GM21360 (cell line): Measurements from ENCODE around the gene SFRP5.

ENCODE experiments used
- ATAC-seq: cut with Tn5 transposase; IDR thresholded peaks from one replicate; pipeline ENCODE4 v1.9.1; 2021; ENCODE audit warnings: mild to moderate bottlenecking, moderate library complexity; ENCODE audit not compliant: unreplicated experiment

The SFRP5 gene

DNA sequence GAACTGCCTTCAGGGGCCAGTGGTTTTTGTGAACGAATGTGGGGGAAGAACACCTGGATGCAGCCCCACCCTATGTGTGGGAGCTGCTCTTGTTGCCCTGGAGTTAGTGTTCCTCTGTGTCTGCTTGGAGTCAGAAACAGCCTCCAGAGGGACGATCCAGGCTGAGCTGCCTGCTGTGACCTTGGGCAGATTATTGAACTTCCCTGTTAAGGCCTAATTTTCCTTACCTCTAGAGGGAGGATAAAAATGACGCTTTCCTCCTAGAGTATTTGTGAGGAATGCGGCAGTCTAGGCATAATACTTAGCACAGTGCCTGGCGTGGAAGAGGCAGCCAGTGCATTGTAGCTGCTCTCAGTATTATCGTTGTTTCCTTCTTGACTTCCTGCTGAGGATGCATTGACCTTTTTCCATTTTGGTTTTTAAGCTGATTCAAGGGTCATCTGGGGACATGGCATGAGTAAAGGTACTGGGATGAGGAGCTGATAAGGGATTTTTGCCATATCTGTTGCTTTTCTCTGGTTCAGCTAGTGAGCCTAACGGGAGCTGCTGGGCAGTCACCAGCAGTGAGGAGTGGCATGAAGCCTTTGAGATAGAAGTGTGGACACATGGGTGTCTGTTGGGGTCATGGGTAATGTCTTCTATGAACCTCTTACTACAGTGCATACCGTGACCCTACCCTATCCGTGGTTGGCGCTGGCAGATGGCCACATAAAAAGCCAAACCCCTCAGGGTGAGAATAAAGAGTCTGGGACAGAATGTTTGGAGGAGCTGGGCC, 28.4 kb downstream of the SFRP5 start:
- no peak for ATAC-seq

DNA sequence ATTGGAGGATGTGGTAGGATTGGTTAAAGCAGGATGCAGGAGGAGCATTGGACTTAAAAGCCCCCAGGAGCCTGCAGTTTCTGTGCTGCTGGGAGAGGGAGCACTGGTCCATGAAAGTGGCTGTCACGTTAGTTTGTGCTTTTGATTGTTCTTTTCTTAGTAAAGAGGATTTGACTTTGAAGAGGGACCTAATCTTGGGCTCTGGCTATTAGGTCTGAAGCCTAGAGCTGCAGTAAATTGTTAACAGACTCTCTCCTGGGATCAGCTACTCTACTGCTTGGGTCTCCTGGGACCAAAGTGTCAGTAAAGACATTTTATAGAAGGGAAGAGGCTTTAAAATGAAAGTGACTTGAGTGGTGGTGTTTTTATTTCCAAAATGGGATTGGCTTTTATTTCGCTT, 31.2 kb downstream of the SFRP5 start:
- ATAC-seq: no peak

DNA sequence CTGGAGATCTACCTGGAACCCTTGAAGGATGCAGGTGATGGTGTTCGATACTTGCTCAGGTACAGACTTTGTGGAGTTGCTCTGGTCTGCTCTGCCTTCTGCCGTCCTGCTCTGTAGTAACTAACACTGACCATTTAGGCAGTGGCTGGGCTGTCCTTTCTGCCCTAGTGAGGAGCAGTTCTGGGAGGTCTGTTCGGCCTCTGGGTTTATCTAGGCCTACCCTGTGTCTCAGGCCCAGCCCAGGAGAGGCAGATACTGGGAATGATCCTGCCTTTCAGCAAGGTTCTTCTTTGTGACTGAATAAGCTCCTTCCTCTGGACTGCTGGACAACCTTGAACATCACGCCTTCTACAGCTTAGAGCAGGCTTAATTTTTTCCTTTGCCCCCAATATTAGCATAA, 33.2 kb downstream of the SFRP5 start:
- no peak for ATAC-seq

DNA sequence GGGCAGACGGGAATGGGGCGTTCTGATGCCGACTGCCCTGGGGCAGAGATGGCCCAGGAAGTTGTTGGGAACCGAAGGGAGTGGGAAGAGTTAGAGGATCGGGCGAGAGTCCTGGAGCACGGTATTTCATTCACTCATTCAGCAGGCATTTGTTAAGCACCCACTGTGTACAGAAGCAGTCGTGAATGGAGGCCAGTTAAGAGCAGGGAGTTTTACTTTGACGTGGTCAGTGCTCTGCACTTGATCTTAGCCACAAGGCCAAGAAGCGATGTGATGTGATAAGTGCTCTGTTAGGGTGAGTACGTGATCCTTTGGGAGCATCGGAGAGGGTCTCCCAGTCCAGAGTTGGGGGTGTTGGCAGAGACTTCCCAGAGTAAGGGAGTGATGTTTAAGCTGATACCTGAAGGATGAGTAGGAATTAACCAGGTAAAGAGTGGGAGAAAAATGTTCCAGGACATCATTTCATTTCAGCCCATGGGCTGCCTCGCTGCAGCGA, 34.0 kb downstream of the SFRP5 start:
- peak; percentile 5 for ATAC-seq

DNA sequence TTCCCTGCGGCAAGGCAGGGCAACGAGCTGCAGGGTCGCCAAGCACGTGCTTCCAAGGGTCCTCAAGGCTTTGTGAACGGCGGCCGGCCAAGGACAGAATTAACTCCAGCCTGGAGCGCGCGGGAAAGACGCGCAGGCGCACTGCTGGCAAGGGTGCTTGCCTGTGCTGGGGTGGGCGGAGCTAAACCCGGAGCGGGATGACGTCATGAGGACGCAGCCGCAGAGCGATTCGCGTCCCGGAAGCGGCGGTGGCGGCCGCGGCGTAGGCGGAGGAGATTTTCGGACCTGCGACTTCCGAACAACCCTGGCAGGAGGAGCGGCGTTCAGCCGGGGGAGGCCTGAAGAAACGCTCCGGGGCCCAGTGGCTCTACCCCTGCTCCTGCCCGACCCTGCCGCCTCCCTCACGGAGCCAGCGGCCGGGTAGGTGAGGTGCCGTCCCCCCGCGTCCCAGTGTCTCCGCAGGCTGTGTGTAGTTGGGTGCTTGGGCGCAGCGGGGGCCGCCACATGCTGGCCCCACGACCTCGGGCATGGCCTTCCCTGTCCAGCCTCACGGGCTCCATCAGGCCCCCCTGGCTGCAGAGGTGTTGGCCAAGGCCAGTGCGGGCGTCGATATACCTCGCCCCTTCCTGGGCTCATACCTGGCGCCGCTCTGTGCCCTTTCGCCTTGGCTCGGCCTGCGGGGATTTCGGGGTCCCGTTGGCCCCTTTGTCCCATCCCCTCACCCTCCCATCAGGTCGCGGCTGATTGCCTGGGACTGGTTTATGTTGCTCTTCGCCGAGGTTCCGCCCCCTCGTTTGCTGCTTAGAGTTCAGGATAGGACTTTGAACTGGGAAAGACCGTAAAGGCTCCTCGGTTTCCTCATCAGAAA, 34.7 kb downstream of the SFRP5 start, which contains the start of gene ZFYVE27:
Gene ZFYVE27, plus strand, starts transcription at position 227 of the 868 bp plus-strand sequence. CDS start 1,350 bp downstream, outside the sequence.
- ATAC-seq: peak; percentile 77

DNA sequence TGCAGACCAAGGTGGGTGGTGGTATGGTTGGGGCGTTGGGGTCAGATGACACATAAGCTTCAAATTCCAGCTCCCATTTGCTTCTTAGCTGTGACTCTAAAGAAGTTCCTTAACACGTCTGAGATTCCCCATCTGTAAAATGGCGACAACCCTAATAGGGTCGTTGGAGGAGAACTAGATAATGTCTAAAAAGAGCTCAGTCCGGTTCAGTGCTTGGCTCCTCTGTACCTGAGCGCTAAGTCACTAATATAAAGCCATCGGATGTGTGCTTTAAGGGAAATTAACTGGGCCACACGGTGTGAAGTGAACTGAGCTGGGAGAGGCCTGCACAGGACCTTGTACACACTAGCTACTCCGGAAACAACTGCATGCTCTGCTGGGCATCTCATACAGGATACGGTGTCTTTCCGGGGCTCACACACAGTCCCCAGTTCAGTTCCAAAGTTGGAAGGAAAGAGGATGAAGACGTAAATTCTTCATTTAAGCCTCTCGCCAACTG, 35.3 kb downstream of the SFRP5 start:
- peak; percentile 34 for ATAC-seq

DNA sequence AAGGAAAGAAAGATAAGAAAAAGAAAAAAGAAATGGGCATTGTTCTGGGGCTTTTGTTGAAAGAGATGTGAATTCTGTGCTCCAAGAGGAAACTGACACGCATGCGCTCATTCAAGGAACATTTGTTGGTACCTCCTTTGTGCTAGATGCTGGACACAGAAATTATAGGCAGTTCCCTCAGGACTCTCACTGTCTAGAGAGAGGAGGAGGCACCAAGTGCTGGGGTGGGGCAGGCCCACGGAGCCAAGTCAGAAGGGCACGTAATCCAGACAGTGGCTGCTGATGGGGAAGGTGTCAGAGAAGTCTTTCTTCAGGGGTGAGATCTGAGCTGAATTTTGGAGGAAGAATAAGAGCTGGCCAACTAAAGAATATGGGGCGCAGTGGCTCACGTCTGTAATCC, 37.8 kb downstream of the SFRP5 start:
- ATAC-seq: no peak

DNA sequence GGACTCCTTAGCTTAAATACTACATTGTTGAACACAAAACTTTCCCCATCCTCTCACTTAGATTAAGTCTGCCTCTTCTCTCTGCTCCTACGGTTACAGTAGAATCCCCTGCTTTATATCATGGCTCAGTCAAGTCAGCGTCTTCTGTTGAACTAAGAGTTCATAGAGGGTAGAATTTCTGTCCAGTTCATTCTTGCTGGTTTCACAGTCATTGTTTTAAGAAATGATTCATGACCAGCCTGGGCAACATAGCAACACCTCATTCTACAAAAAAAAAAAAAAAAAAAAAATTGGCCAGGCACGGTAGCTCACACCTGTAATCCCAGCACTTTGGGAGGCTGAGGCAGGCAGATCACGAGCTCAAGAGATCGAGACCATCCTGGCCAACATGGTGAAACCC, 38.5 kb downstream of the SFRP5 start:
- no peak for ATAC-seq

DNA sequence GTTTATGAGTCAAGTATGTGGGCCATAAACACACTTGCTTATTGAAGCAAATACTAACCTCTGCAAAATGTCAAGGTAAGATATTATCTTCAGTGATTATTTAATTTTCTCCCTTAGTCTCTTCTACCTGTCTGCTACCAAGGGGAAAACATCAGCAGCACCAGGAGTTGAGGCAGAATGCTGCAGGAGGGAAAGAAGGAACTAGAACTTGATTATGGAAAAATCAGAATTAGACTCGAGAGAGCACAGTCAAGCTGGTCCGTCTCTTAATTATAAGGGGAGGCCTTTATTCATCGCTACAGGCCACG, 39.8 kb downstream of the SFRP5 start:
- no peak for ATAC-seq

DNA sequence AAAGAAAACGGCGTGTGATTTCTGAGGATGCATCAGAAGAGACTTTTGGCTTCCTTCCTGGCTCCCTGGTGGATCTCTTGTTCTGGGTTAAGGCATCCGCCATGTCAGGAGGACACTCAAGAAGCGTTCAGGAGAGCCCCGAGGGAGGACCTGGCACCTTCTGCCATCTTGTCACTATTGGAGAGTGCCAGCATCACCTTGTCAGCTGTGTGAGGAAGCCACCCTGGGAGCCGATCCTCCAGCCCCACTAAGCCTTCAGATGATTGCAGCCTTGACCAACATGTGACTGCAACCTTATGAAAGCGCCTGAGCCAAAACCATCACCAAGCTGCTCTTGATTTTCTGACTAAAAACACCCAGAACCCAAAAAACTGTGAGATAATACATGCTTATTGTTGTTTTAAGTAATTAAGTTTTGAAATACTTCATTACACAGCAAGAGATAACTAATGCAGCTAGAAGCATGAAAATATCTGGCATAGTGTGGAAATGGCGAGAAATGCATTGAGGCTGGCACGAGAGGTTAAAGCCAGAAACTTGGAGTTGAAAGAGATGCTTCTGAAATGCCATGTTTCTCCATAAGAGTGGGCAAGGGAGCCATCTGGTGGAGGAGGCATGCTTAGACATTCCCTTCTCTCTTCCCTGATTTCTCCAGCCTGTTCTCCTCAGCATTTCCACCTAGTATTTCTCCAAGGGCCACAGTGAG, 40.3 kb downstream of the SFRP5 start:
- no peak for ATAC-seq

DNA sequence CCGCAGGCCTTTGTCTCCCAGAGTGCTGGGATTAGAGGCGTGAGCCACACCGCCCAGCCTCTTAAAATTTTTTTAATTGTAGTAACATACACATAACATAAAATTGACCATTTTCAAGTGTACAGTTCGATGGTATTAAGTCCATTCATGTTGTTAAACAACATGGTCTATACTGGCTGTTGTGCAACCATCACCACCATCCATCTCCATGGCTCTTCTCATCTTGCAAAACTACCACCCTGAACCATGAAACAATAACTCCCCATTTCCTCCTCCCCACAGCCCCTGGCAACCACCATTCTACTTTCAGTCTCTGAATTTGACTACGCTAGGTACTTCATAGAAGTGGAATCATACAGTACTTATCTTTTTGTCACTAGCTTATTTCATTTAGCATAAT, 42.8 kb downstream of the SFRP5 start:
- ATAC-seq: no peak

DNA sequence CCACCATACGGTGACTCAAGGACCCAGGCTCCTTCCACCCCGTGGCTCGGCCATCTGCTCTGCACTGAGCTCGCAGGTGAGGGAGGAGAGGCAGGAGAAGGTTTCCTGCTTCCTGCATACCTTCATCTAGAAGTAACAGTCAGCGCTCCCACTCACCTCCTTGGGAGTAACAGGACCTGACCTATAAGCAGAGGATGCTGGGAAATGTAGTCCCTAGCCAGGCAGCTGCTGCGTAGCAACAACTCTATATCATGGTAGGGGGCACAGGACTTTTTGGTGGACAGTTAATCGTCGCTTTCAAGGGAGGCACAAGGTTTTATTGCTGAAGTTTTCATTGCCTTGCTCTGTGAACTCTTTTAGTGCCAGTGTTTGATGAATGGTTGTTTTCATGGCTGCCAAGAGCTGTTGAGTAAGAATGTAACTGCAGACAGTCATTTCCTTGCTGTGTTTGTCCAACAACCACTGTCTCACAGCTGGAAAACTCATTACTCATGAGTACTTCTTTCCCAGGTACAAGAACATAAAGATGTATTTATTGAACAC, 45.1 kb downstream of the SFRP5 start:
- no peak for ATAC-seq

DNA sequence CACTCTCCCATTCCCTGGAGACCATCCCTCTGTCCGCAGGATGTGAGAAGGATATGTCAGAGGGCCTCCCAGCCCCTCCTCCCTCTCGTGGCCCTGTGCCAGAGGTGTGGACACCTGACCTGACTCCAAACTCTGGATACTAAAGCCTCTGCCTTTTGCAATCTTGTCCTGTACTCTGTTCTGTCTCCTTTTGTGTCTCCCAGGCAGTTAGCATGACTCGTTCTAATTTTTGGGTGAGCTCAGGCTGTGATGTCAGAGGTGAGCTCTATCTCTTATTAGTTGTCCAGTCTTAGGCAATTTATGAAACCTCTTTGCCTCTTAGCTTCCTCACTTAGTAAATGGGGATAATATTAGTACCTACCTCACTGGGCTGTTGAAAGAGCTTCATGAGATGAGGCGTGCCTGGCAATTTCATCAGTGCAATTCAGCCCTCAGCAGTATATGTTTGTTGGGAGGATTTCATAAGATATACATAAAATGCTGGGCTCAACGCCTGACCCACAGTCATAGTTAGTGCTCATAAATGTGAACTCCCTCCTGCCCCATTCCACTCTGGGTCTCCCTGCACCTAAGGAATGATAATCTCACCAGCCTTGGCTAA, 47.4 kb downstream of the SFRP5 start:
- ATAC-seq: no peak

DNA sequence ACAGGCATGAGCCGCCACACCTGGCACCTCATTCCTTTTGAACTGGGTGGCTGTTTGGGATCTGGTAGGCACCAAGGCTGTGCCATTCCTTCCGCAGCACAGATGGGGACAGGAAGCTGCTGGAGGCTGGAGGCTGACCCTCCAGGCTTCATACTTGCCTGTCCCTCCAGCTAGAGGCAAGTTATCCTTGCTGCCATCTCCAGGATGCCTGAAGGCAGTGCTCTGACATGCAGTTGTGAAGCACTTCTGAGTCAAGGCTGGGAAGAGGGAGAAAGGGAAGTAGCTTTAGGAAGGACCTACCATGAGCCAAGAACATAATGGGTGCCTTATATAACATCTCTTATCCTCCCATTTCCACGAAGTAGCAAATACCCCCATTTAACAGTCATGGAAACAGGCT, 48.8 kb downstream of the SFRP5 start:
- ATAC-seq: no peak

DNA sequence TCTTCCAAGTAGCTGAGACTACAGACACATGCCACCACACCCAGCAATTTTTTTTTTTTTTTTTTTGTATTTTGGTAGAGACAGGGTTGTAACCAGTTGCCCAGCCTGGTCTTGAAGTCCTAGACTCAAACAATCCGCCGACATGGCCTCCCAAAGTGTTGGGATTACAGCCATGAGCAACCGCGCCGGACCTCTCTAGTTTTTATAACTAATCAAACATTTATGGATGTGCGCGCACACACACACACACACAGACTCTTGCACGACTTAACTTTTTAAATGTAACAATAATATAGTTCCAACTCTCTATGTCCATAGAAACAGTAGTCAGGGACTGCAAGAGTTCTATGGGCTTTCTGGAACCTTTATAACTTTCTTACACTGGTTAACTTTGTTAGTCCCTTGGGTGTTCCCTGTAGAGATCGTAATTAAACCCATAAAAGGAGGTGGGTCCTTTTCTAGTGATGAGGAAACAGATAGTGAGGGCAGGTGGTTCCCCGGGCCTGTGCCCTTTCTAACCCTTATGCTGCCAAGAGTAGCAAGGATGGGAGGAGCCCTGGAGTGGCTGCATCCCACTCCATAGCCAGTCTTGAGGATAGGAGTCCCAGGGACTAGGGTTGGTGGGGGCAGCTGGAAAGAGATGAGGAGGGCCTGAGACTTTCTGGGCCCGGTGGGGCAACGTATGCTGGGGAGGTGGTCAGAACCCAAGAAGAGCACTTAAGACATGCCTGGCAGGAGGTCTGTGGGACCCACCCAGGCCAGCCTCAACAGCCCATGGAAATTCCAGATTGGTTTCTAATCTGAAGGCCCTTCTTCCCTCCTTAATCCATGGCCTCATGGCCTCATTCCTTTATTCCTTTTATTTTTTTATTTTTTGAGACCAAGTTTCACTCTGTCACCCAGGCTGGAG, 49.7 kb downstream of the SFRP5 start:
- ATAC-seq: no peak

DNA sequence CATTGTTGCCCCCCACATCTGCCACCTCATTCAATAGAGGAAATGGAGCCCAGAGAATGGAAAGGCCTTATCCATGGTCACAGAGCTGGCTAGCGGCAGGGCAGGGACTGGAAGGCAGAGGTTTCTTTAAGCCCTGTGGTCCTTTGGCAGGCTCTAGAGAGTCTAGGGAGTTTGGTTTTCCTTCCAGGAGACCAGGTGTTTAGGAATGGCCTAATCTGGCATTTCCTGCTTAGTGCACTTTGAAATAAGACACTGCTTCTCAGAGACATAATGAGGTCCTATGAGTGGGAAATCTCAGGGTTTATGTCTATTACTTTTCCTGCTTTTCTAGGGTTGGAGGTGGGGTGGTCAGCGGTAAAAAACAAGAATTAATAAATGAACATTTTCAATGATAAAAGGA, 52.2 kb downstream of the SFRP5 start:
- no peak for ATAC-seq

DNA sequence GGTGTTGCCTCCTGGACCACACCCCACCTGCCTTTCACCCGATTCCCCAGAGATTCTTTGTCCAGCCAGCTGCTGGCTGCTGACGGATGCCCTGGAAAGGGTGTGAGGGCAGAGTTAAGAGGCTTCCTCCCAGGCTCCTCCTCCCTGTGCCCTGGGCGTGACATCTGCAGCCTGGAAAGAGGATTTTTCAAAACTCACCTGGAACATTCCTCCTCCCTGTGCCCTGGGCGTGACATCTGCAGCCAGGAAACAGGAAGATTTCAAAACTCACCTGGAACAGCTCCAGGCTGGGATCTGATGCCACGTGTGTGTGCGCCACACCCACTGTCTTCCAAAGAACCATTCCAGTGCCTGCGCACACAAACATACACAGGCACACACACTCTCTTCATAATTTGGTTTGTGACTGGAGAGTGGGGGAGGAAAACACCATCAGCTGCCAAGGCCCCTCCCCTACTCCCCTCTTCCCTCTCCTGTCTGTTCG, 53.1 kb downstream of the SFRP5 start:
- ATAC-seq: no peak

DNA sequence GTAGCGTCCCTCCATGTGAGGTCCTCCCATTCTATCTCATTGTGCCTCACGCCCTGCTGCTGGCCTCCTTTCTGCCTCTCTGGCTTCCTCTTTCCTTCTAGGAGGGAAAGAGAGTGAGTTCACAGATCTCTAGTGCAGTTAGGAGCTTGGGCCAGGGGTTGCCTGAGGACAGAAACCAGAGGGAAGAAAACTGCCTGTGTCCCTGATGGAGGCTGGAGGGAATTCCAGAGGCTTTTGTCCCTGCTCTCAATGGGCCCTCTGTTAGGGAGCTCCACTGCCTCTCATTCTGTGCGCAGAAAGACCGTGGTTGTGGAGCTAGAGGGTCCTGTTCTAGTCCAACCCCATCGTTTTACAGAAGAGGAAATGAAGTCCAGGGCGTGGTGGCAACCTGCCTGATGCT, 53.6 kb downstream of the SFRP5 start:
- no peak for ATAC-seq

DNA sequence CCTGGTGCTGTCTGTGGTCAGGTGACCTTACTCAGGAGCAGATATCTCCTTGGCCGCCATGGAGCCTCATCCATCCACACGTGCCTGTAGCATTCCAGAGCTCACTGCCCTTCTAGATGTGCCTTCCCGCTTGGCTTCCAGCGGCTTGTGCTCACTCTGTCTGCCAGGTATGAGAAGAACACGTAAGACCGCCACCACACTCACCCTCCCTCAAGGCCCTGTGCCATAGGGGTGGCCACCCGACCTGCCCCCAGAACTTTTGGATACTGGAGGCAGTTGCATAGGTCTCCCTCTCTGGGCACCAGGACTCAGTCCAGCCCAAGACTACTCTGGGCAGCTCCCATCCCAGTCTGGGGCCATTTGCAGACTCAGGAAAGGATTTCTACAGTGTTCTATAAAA, 54.2 kb downstream of the SFRP5 start:
- no peak for ATAC-seq
